CD14-positive monocyte (primary cell): ENCODE data around the gene CLEC2D. TPM values are rescaled to one million over a fixed set of nuclear protein-coding genes. Genes with fewer than 3 reads are reported as not detected.

Experiments
- DNase-seq, 3 donors: peaks; one replicate each; pipeline ENCODE4 v3.0.0-alpha.2; 2011 to 2022
- H2AFZ ChIP-seq: 2 replicates; pipeline ENCODE4 v1.6.0; 2012; ENCODE audit warnings: mild to moderate bottlenecking, low read depth, low read length, inconsistent platforms; ENCODE audit not compliant: insufficient read depth, poor library complexity, severe bottlenecking
- H3K27ac ChIP-seq, 2 donors: 1 replicate in 1 of 2; 2 replicates in 1 of 2; pipeline ENCODE4 v1.5.1; 2012 to 2013; ENCODE audit warnings: low read length in 2 of 2, control low read depth in 1 of 2, inconsistent platforms in 1 of 2, low read depth in 1 of 2, mild to moderate bottlenecking in 1 of 2
- H3K27me3 ChIP-seq, 2 donors: one replicate each; pipeline versions ENCODE4 v1.6.0 to v1.6.1; 2011 to 2013; ENCODE audit warnings: low read length in 2 of 2; ENCODE audit not compliant: control insufficient read depth in 2 of 2, insufficient read depth in 2 of 2
- H3K36me3 ChIP-seq, 2 donors: replicated peaks in 1 of 2; 1 replicate in 1 of 2; 2 replicates in 1 of 2; pipeline versions ENCODE4 v1.5.1 to v1.6.1; 2012 to 2013; ENCODE audit warnings: low read length in 2 of 2, control low read depth in 1 of 2, inconsistent platforms in 1 of 2, mild to moderate bottlenecking in 1 of 2; ENCODE audit not compliant: insufficient read depth in 2 of 2, control insufficient read depth in 1 of 2
- H3K4me1 ChIP-seq, 2 donors: 1 replicate in 1 of 2; 2 replicates in 1 of 2; pipeline versions ENCODE4 v1.5.1 to v1.6.1; 2012 to 2013; ENCODE audit warnings: low read length in 2 of 2, control low read depth in 1 of 2, inconsistent platforms in 1 of 2, mild to moderate bottlenecking in 1 of 2, moderate library complexity in 1 of 2; ENCODE audit not compliant: insufficient read depth in 2 of 2, control insufficient read depth in 1 of 2
- H3K4me2 ChIP-seq: replicated peaks from 2 replicates; pipeline ENCODE3; 2012; ENCODE audit warnings: low read length, moderate library complexity, mild to moderate bottlenecking; ENCODE audit not compliant: poor library complexity, severe bottlenecking; ENCODE audit errors: extremely low read depth
- H3K4me3 ChIP-seq, 3 experiments: fragments of 200-600 bp in 1 of 3; sonication (generic) in 1 of 3; replicated peaks in 1 of 3; 1 replicate in 2 of 3; 2 replicates in 1 of 3; pipeline ENCODE4 v1.5.1; 2011 to 2013; ENCODE audit warnings: low read length in 3 of 3, mild to moderate bottlenecking in 3 of 3, control low read depth in 2 of 3, low read depth in 2 of 3, inconsistent platforms in 1 of 3, moderate library complexity in 1 of 3
- H3K79me2 ChIP-seq: 2 replicates; pipeline ENCODE4 v1.6.0; 2012; ENCODE audit warnings: mild to moderate bottlenecking, control low read depth, inconsistent platforms, low read length, moderate library complexity; ENCODE audit not compliant: insufficient read depth
- H3K9ac ChIP-seq: 2 replicates; pipeline ENCODE4 v1.6.0; 2017; ENCODE audit warnings: low read length, mild to moderate bottlenecking; ENCODE audit not compliant: insufficient read depth, poor library complexity, severe bottlenecking
- H3K9me3 ChIP-seq, 2 donors: replicated peaks in 1 of 2; 1 replicate in 1 of 2; 2 replicates in 1 of 2; pipeline versions ENCODE4 v1.5.1 to v1.6.1; 2012 to 2013; ENCODE audit warnings: low read length in 2 of 2, control low read depth in 1 of 2; ENCODE audit not compliant: control insufficient read depth in 1 of 2, insufficient read depth in 1 of 2
- H4K20me1 ChIP-seq: 2 replicates; pipeline ENCODE4 v1.6.0; 2012; ENCODE audit warnings: mild to moderate bottlenecking, low read length, control low read depth, moderate library complexity; ENCODE audit not compliant: insufficient read depth
- H3K27ac Mint-ChIP-seq, 7 donors: one replicate each; pipeline ENCODE4 v1.8.0; 2020; ENCODE audit warnings: mild to moderate bottlenecking in 7 of 7, mixed read lengths in 7 of 7, moderate library complexity in 6 of 7, inconsistent platforms in 2 of 7
- H3K27me3 Mint-ChIP-seq, 3 donors: one replicate each; pipeline ENCODE4 v1.8.0; 2021 to 2022; ENCODE audit warnings: low read depth in 3 of 3, mild to moderate bottlenecking in 3 of 3, mixed read lengths in 3 of 3, moderate library complexity in 3 of 3, inconsistent platforms in 1 of 3
- H3K36me3 Mint-ChIP-seq, 2 donors: one replicate each; pipeline ENCODE4 v1.8.0; 2020; ENCODE audit warnings: mixed read lengths in 2 of 2, inconsistent platforms in 1 of 2, mild to moderate bottlenecking in 1 of 2
- H3K4me1 Mint-ChIP-seq: one replicate; pipeline ENCODE4 v1.8.0; 2020; ENCODE audit warnings: mild to moderate bottlenecking, mixed read lengths
- H3K4me3 Mint-ChIP-seq, 2 donors: one replicate each; pipeline ENCODE4 v1.8.0; 2020; ENCODE audit warnings: mild to moderate bottlenecking in 2 of 2, mixed read lengths in 2 of 2, moderate library complexity in 1 of 2
- H3K9me3 Mint-ChIP-seq, 7 donors: one replicate each; pipeline ENCODE4 v1.8.0; 2020 to 2022; ENCODE audit warnings: mixed read lengths in 7 of 7, mild to moderate bottlenecking in 6 of 7, moderate library complexity in 6 of 7, inconsistent platforms in 2 of 7
- WGBS: methylation state at CpG from one replicate; pipeline ENCODE4 v1.1.5; 2013; ENCODE audit warnings: missing lambda C conversion rate; ENCODE audit not compliant: insufficient coverage; 5-methylcytosine and 5-hydroxymethylcytosine counted together
- intact Hi-C, 2 donors: fragments of 100-400 bp; cut with micrococcal nuclease; formaldehyde crosslinking; loops; one replicate each; pipeline versions ENCODE4 v1.15.0 to v1.15.1; 2023
- polyA plus RNA-seq, 3 donors: library from polyadenylated mRNA; depleted of rRNA in 1 of 3; unstranded in 2 of 3; stranded (reverse) in 1 of 3; fragments of 300-500 nt in 2 of 3; fragments of >200 nt in 1 of 3; fragmentation: Illumina TruSeq in 2 of 3; gene quantifications; 1 replicate in 2 of 3; 2 replicates in 1 of 3; pipeline ENCODE4 v1.2.3, GENCODE V29; 2012 to 2021
- TF ChIP-seq, protein P1 (sequence below): fragments of 200-600 bp; IDR thresholded peaks from one replicate; pipeline ENCODE4 v1.8.0; 2022; ENCODE audit warnings: antibody characterized with exemption, mild to moderate bottlenecking

CLEC2D gene
- polyA plus RNA-seq, 3 donors, result 2.5 to 26.9 (median 3.9) TPM

DNA sequence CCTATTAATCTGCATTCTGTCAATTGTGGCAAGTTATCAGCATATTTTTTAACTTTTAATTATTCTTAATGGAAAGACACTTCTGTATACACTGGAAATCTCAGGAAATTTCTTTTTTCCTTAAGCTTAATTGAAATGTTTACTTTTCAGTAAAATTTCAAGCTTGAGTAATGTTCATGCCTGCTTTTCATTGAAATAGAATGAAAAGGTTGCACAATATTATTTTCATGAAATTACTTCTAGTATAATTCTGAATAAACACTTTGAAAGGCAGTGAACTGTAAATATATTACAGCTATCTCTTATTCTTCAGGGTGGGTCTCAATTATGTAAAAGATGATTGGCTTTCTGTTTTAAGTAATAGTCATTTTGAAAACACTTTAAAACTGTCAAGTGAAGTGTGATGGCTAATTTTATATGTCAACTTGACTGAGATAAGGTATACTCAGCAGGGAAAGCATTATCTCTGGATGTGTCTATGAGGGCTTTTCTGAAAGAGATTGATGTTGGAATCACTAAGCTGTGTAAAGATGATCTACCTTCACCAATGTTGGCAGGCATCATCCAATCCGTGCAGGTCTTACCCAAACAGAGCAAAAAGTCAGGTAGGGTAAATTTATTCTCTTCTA, 29.9 kb downstream of the CLEC2D start:
- no peaks in the 10 kb centered on the region for H3K79me2 ChIP-seq
- Mint-ChIP-seq H3K27ac (peak overlapping the region in 2 of 7 donors; percentile 30 to 86), H3K9me3 (peaks cover 0 to 6% (median 2%) of the 10 kb centered on the region in 7 donors), H3K4me1 (peaks cover 53% of the 10 kb centered on the region), H3K4me3 (peak overlapping the region in 1 of 2 donors; percentile 67), H3K27me3 (peaks cover 0 to 2% (median 0%) of the 10 kb centered on the region in 3 donors), H3K36me3 (peaks cover 16 to 22% of the 10 kb centered on the region in 2 donors)
- DNase-seq, result no peak
- no peaks in the 10 kb centered on the region for H4K20me1 ChIP-seq
- peaks cover 31 to 38% of the 10 kb centered on the region in 2 donors for H3K4me1 ChIP-seq
- no CpG with 5 or more reads among the region's 1 CpG for WGBS
- H3K4me2 ChIP-seq, result peak overlapping the region; percentile 51
- peak overlapping the region in 1 of 3 experiments; percentile 37 for H3K4me3 ChIP-seq
- intact Hi-C loops, result no loop called here
- H3K9me3 ChIP-seq, result no peaks in the 10 kb centered on the region
- H2AFZ ChIP-seq, result no peak overlapping the region
- H3K27ac ChIP-seq, result peak overlapping the region in 1 of 2 donors; percentile 32
- peaks cover 3 to 14% of the 10 kb centered on the region in 2 donors for H3K36me3 ChIP-seq
- H3K9ac ChIP-seq, result no peak overlapping the region
- H3K27me3 ChIP-seq, result no peaks in the 10 kb centered on the region
- TF ChIP-seq, protein P1, sequence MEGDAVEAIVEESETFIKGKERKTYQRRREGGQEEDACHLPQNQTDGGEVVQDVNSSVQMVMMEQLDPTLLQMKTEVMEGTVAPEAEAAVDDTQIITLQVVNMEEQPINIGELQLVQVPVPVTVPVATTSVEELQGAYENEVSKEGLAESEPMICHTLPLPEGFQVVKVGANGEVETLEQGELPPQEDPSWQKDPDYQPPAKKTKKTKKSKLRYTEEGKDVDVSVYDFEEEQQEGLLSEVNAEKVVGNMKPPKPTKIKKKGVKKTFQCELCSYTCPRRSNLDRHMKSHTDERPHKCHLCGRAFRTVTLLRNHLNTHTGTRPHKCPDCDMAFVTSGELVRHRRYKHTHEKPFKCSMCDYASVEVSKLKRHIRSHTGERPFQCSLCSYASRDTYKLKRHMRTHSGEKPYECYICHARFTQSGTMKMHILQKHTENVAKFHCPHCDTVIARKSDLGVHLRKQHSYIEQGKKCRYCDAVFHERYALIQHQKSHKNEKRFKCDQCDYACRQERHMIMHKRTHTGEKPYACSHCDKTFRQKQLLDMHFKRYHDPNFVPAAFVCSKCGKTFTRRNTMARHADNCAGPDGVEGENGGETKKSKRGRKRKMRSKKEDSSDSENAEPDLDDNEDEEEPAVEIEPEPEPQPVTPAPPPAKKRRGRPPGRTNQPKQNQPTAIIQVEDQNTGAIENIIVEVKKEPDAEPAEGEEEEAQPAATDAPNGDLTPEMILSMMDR, result no peak

DNA sequence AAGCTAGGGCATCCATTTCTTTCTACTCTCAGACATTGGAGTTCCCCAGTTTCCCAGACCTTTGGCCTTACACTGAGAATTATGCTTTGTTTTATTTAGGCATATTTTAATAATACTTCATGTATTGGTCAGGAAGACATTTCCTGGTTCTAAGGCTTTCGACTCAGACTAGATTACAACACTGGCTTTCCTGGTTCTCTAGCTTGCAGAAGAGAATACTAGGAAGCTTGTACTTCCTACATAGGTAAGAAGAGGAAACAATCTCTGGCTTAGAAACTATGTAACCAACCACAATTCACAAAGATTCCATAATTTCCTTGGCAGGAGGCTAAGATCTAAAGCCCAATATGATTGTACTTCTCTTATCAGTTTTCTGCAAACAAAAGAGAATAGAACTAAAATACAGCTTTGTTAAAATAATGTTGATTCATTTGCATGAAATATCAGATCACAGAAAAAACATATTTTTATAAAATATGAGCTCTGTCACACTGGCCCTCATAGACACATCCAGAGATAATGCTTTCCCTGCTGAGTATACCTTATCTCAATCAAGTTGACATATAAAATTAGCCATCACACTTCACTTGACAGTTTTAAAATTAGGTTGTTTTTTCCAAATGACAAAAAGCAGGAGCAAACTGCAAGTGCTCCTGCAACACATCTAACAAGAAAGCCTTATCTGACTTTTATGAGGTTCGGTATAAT, 30.5 kb downstream of the CLEC2D start:
- Mint-ChIP-seq H3K27ac (no peak overlapping the region), H3K4me3 (no peak overlapping the region), H3K27me3 (peaks cover 0 to 2% (median 0%) of the 10 kb centered on the region in 3 donors), H3K4me1 (peaks cover 48% of the 10 kb centered on the region), H3K36me3 (peaks cover 12 to 17% of the 10 kb centered on the region in 2 donors), H3K9me3 (peaks cover 0 to 8% (median 4%) of the 10 kb centered on the region in 7 donors)
- intact Hi-C loops, result loop anchor here in 1 of 2 donors (10.0 kb wide), 1 partner anchor 65 kb away; no protein-coding TSS in a partner anchor
- Histone ChIP-seq H3K27me3 (no peaks in the 10 kb centered on the region), H4K20me1 (no peaks in the 10 kb centered on the region), H3K4me1 (peaks cover 26 to 32% of the 10 kb centered on the region in 2 donors), H3K4me3 (peak overlapping the region in 1 of 3 experiments; percentile 37), H3K9me3 (no peaks in the 10 kb centered on the region), H3K4me2 (peak overlapping the region; percentile 15), H3K79me2 (no peaks in the 10 kb centered on the region), H3K27ac (peak overlapping the region in 1 of 2 donors; percentile 32), H3K36me3 (peaks cover 1 to 9% of the 10 kb centered on the region in 2 donors), H3K9ac (no peak overlapping the region), H2AFZ (no peak overlapping the region)
- DNase-seq, result peak in 2 of 3 donors; percentile 14 to 30
- WGBS, result 80% methylated on average over 1 of the region's 2 CpGs
- TF ChIP-seq, protein P1, result no peak
